Hematopoietic multipotent progenitor cell treated with erythropoietin and hydrocortisone succinate and interleukin-3 and kit ligand, for 15 days (in vitro differentiated cells): ENCODE measurements around the gene TNS1.

Experiments used
- DNase-seq: peaks from one replicate; pipeline ENCODE4 v3.0.0-alpha.2; 2015; ENCODE audit warnings: low spot score

Gene TNS1

GRCh38 chr2:217943446-217944321 lies 59.1 kb downstream of the TNS1 start:
- no peak for DNase-seq

GRCh38 chr2:217942731-217943335 lies 60.0 kb downstream of the TNS1 start:
- no peak for DNase-seq

DNA sequence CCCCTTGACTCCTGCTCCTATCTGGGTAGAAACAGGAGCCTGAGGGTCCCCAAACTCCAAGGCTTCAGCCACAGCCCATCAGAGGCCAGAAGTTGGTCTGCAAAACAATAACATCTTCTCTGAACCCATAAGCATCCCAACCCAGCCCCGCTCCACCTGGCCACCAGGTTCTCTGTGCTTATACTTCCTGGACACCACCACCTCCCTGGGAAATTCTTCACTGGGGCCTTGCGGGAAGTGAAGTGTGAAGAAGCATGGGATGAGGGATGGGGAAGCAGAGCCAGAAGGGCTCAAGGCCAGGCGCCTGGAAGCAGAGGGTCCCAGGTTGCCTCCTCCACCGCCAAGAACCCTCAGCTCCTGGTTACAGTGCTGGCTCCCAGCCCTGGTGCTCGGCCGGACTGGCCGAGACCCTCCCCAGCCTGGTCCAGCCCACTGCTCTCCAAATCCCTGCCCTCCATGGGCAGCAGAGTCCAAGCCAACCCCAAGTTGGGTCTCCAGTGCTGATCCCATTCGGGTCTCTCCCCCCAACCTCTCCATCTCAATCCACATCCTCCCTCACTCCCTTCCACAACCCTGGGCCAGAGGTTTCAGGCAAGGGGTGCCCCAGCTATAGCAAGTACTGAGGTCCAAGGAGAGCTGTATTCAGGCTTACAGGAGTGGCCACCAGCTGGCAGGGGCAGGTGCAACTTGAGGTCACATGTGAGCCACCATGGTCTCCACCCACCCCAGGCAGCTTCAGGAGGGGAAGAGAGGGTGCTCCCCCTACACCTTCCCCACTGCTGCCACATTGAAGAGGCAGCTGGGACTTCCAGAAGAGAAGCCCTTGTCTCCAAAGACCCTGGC lies 60.7 kb downstream of the TNS1 start:
- no peak for DNase-seq

- no peak for DNase-seq
These were observed 61.5 kb downstream of the TNS1 start for GRCh38 chr2:217941339-217941738.

GRCh38 chr2:217940261-217941220 lies 62.3 kb downstream of the TNS1 start:
- no peak for DNase-seq

DNA sequence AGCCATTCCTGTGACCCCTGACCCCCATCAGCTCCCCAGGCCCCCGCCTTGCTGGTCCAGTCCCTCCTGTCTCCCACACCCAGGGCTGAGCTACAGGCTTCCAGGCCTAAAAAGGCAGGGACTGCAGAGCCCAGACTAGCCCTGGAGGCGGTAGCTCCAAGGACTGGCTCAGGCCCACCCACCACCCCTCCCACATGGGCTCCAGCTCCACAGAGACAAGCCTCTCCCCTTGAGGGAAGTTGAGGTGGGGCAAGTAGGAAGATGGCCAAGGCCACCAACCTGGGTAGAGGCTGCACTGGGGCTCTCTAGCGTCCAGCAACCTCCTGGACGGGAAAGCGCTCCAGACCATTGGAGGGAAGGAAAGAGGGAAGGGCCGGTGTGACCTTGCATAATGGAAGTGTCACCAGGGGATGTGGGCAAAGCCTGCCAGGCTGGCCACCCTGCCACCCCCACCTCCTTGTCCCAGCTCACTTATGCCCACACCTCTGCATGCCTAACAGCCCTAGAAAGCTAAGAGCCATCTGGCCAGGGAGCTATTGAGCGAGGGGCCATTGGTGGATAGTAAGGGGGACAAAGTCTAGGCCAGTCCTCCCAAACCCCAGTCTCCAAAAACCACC lies 63.1 kb downstream of the TNS1 start:
- no peak for DNase-seq

- no peak for DNase-seq
These were observed 63.6 kb downstream of the TNS1 start for GRCh38 chr2:217939220-217939619.

- no peak for DNase-seq
These were observed 64.8 kb downstream of the TNS1 start for GRCh38 chr2:217938036-217938435.

DNA sequence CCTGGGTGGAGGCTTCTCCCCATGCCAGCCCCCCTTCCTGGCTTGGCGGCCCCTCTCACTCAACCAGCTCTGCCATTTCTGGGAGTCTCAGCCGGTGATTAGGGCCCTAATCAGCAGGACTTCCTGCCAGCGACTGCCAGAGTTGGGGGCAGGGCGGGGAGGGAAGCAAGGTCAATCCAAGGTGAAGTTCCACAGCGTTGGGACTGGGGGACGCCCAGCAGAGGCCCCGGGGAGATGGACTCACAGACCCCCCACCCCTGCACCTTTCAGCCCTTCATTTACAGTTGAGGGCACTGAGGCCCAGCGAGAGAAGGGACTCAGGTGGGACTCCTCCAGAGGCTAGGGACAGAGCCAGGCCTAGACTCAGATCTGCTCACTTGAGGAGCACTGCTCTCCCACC lies 65.3 kb downstream of the TNS1 start:
- DNase-seq, result no peak

DNA sequence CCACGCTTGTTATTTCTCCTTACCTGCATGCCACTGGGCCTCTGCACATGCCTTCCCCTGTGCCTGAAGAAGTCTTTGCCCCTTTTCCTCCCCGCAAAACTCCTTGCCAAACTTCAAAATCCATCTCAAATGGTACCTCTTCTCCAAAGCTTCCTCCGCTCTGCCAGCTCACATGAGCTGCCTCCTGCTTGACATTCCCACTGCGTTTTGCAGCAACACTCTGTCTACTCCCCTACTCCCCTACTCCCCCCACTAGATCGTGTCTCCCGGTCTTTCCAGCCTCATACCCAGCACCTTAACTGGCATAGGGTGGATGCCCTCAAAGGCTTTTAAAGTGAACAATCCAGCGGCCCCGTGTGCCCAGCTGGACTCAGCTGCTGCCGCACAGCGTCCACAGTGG lies 65.8 kb downstream of the TNS1 start:
- DNase-seq, result no peak

DNA sequence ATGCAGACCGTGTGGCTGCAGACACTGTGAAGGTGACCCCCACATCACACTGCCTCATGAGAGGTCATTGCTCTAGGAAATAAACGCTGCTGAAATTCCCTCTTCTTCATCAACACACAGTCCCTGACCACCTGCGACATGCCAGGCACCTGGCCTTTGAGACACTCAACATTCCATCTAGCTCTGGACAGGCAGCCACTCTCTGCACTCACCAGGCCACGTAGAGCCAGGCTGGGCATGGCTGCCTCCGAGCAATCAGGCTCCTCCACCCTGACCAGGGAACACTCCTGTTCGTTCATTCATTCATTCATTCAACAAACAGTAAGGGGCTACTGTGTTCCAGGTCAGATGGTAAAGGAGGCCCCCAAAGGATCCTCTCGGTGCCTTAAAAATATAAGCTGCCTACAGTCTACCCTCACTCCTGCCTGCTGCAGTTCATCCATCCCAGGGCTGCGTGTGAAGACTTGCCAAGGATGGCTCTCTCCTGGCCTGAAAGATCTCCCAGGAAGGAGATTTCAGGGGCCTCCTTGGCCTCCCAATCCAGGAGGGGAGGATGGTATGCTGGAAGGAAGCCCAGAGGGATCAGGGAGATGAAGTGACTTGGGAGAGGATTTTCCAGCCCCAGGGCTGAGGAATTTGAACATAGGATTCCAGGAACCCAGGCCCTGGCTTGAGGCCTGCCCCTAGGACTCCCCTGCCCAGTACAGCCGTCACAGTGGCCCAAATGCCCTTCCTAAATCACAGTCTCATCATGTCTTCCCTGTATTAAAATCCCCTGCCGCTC lies 66.7 kb downstream of the TNS1 start:
- DNase-seq, result no peak

DNA sequence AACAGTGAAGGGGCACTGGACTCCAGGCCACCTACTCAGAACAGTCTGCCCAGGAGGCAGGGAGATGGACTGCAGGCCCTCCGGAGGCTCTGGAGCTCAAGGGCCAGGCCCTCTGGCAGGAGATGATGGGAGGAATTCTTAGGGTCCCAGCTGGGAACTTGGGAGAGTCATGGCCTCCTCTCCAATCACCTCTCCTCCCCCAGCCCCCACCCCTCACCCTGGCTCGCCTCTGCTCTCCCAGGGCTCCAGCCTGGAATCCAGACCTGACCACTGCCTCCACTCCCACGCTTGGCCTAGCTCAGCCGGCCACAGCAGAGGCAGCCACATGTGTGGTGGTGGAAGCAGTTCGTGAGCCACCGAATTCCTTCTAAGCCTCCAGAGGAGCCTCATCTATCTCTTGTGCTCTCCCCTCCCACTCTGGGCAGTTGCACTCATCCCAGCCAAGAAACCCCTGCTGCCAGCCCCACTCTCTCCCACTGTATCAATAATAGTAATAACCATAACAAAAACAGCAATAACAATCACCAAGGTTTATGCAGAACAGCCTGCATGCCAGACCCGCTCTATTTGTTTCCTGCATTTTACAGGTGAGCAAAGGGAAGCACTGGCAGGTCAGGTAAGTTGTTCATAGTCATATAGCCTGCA lies 67.4 kb downstream of the TNS1 start:
- DNase-seq, result no peak

DNA sequence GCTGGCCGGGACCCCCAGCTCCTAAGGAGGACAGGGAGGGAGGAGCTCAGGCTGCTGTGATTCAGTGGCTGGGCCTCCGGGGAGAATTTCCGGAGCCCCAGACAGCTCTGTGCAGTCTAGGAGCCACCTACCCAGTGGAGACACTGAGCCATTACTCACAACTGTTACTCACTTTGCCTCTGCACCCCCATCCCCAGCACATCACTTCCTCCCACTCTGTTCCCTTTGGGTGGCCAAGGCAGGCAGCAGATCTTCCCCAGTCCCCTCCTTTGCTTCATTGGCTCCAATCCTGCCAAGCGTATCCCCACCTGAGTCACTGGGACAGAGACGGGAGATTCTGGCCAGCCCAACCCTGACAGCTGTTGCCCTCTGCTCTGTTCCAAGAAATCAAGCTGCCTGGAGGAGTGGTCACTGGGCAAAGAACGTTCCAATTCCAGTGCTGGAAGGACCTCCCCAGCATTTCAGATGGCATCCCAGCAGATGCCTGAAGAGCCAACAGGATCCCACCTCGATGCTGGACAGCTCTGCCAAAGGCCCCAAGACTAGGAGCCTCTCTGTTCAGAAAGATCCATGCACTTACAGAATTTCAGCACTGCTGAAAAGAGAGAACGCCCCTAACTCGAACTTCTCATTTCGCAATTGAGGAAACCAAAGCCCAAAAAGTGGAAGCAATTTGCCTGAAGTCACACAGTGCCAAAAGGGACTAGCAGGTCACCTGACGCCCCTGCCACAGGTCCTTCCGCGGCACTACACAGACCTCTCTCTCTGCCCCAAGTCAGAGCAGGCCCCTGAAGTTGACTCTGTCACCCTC lies 68.3 kb downstream of the TNS1 start:
- DNase-seq, result no peak

DNA sequence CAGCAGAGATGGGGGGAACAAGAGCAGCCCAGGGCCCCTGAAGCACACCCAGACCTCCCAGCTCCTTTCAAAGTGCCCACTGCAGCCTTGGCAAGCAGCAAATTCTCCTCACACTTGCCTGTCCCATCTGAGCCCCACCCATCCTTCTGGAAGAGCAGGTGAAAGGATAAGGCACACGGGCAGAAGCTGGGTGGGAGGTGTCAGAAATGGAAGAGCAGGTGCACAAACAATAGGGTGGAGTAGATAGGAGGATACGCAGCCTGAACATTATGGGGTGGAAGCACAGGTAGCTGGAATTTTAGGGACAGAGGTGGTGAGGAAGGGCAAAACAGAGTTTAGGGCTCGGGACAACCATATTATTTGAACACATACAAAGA lies 69.2 kb downstream of the TNS1 start:
- DNase-seq, result no peak

- DNase-seq, result no peak
These were observed 69.8 kb downstream of the TNS1 start for GRCh38 chr2:217932803-217933616.

GRCh38 chr2:217931846-217932560 lies 70.8 kb downstream of the TNS1 start:
- no peak for DNase-seq

- no peak for DNase-seq
These were observed 71.8 kb downstream of the TNS1 start for GRCh38 chr2:217930761-217931563.
